Muscle of leg (tissue), 11 donors: ENCODE data around the gene AURKAIP1. TPM values are rescaled to one million over a fixed set of nuclear protein-coding genes. Genes with fewer than 3 reads are reported as not detected.

Experiments
- DNase-seq: peaks from one replicate; pipeline ENCODE4 v3.0.0; 2013
- H3K27ac ChIP-seq: one replicate; pipeline ENCODE4 v1.5.1; 2013; ENCODE audit warnings: mild to moderate bottlenecking, low read length, control low read depth
- H3K27me3 ChIP-seq: one replicate; pipeline ENCODE4 v1.6.1; 2013; ENCODE audit warnings: low read length; ENCODE audit not compliant: control insufficient read depth, insufficient read depth
- H3K36me3 ChIP-seq: one replicate; pipeline ENCODE4 v1.6.1; 2013; ENCODE audit warnings: low read length; ENCODE audit not compliant: control insufficient read depth, insufficient read depth
- H3K4me1 ChIP-seq: one replicate; pipeline ENCODE4 v1.6.1; 2013; ENCODE audit warnings: low read length; ENCODE audit not compliant: control insufficient read depth, insufficient read depth
- H3K4me3 ChIP-seq: one replicate; pipeline ENCODE4 v1.5.1; 2013; ENCODE audit warnings: low read length, control low read depth
- H3K9me3 ChIP-seq: replicated peaks from 2 replicates; pipeline ENCODE4 v1.6.1; 2013; ENCODE audit warnings: low read depth, low read length; ENCODE audit not compliant: control insufficient read depth
- WGBS: methylation state at CpG from one replicate; pipeline ENCODE4 v1.1.5; 2013; ENCODE audit warnings: missing lambda C conversion rate; ENCODE audit not compliant: insufficient coverage; 5-methylcytosine and 5-hydroxymethylcytosine counted together
- polyA plus RNA-seq, 8 donors: library from polyadenylated mRNA; unstranded; fragments of 120-200 nt; gene quantifications; one replicate each; pipeline versions ENCODE4 v1.2.1 to v1.2.3, GENCODE V29; 2013; ENCODE audit warnings: inconsistent platforms in 1 of 8, low replicate concordance in 1 of 8; ENCODE audit not compliant: insufficient read length in 8 of 8, insufficient read depth in 1 of 8
- total RNA-seq: library from RNA; stranded (reverse); fragments of 120-200 nt; gene quantifications from one replicate; pipeline ENCODE4 v1.2.4, GENCODE V29; 2013

Gene AURKAIP1
- total and polyA plus RNA-seq, 9 donors = 66.7 to 93.6 (median 74.8) TPM

DNA sequence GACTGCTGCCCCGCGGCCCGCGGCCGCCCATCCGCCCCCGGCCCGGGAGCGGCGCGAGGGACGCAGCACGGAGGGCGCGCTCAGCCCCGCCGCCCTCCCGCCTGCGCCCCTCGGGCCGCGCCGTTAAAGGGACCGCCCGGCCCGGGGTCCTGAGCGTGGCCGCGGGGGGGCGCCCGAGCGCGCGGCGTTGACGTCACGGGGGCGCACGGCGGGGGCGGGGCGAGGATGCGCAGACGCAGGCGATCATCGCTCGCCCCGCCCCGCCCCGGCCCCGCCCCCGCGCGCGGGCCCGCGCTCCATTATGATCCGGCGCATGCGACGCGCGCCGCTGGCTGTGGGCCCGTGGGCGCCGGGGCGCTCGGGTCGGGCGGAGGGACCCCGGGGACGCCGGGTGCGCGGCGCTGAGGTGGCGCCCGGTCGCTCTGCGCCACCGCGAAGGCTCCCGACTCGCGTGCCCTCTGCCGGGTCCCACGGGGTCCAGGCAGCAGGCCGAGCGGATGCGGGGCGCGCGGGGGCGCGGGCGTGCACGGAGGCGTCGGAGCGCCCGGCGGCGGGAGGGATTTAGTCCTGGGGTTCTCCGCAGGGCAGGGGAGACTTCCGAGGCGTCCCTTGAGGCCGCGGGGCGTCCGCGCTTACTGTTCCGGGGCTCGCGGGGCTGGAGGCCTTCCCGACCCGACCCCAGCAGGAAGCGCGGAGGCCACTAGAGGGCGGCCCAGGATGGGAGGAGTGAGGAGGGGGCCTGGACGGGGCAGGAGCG, 25.6 kb downstream of the AURKAIP1 start, which contains the start of gene DVL1:
Gene DVL1 (minus strand): TSS at position 163 of the 757 bp plus-strand sequence. CDS start 353 bp downstream, outside the sequence.
- peak within 1 kb of the TSS; percentile 66 for H3K4me3 ChIP-seq
- peak; percentile 87 for DNase-seq
- peaks cover 27% of the 10 kb centered on the region for H3K27me3 ChIP-seq
- H3K9me3 ChIP-seq = no peaks in the 10 kb centered on the region
- H3K4me1 ChIP-seq = peaks cover 60% of the 10 kb centered on the region
- peak within 1 kb of the TSS; percentile 65 for H3K27ac ChIP-seq
- H3K36me3 ChIP-seq = peaks cover 21% of the 10 kb centered on the region
- WGBS = under 1% methylated on average over 112 of the region's 122 CpGs

DNA sequence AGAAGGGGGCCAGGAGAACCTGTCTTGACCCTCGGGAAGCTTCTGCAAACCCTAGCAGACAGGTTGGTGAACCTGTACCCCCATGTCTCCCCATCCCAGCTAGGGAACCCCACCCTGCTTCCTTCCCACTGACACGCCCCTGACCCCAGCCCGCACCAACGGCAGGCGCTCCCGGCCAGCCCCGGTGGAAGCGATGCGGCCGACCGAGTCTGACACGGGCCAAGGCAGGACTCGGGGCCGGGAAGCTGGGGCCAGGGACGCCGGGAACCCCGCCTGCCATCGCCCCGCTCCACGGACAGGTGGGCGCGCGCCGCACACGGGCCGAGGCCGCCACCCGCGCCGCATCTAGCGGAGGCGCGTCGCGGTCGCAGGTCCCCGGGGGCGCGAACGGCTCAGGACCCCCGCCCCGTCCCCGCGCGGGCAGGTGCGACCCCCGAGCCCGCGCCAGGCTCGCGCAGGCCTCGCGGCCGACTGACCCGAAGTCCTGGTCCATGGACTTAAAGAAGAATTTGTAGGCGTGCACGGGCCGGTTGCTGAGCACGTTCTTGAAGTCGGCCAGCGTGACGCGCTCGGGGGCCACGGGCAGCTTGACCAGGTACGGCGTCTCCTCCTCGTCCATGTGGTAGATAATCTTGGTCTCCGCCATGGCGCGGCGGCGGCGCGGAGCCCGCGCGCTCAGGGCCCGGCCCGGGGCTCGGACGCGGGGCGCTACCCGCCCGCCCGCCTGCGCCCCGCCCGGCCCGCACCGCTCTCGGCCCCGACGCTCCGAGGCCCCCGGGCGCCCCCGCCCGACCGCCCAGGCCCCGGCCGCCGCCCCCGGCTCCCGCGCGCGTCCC, 26.4 kb downstream of the AURKAIP1 start:
- H3K27me3 ChIP-seq = peaks cover 19% of the 10 kb centered on the region
- peaks cover 56% of the 10 kb centered on the region for H3K4me1 ChIP-seq
- H3K9me3 ChIP-seq = no peaks in the 10 kb centered on the region
- peak overlapping the region; percentile 49 for H3K27ac ChIP-seq
- under 1% methylated on average over 108 of the region's 109 CpGs for WGBS
- H3K36me3 ChIP-seq = peaks cover 15% of the 10 kb centered on the region
- peak; percentile 62 for DNase-seq
- H3K4me3 ChIP-seq = peak overlapping the region; percentile 66

DNA sequence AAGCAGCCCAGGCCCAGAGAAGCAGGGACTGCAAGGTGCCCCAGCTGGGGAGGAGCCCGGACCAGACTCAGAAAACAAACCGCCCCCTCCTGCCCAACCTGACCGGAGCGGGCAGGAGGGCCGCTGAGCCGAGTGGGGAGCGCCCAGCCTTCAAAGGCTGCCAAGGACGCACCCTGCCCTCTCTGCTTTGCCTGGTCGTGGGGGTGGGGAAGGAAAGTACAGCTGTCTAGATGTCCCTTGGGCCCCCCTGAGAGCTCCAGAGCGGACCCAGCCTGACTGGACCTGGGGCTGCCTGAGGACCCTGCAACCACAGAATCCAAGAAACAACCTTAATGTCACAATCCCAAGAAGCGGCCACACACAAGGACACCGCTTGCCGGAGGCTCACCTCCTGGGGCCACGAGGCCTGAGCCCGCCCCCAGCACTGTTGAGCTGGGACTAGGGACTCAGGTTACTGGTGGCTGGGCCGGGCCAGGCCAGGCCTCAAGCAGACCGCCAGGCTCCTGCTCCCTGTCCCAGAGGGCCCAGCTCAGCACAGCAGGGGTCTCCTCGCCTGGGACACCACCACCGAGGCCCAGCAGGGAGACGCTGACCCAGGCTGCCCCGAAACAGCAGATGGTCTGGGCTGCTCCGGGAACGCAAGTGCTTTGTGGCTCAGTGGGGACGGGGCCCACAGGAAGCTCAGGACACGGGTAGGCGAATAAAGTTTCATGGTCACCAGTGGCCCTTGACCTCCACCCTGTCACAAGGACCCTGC, 27.2 kb downstream of the AURKAIP1 start:
- Histone ChIP-seq H3K36me3 (peaks cover 9% of the 10 kb centered on the region), H3K4me3 (peak overlapping the region; percentile 66), H3K4me1 (peaks cover 48% of the 10 kb centered on the region), H3K27ac (peak overlapping the region; percentile 49), H3K9me3 (no peaks in the 10 kb centered on the region), H3K27me3 (peaks cover 11% of the 10 kb centered on the region)
- WGBS = 19% methylated on average over 21 of the region's 26 CpGs
- no peak for DNase-seq

DNA sequence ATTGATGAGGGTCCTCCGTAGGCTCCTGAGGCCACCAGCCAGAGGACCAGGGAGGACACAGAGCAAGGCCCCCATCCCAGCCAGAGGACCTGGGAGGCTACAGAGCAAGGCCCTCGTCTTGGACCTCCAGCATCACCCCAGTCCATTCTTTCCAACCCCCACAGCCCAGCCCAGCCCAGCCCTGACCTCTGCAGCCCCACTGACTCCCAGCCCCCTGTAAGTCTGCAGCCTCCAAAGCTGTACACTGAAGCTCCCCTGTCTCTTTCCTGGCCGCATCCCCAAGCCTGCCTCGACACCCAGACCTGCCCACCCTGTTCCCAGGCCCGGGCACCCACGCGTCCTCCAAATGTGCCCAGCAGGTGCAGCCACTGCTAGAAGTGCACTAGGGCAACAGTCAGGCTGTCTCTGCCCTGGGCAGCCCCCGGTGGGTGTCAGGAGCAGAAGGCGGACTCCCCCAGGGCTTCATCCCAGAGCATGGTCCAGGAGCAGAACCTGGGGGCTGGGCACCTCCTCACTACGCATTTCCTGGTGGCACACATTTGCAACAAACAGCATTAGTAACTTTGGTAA, 27.9 kb downstream of the AURKAIP1 start:
- H3K27me3 ChIP-seq = peaks cover 4% of the 10 kb centered on the region
- 85% methylated on average over 8 of the region's 10 CpGs for whole genome bisulfite sequencing
- H3K36me3 ChIP-seq = peaks cover 1% of the 10 kb centered on the region
- H3K4me1 ChIP-seq = peaks cover 40% of the 10 kb centered on the region
- no peaks in the 10 kb centered on the region for H3K9me3 ChIP-seq
- H3K4me3 ChIP-seq = peak overlapping the region; percentile 66
- H3K27ac ChIP-seq = no peak overlapping the region
- no peak for DNase-seq

DNA sequence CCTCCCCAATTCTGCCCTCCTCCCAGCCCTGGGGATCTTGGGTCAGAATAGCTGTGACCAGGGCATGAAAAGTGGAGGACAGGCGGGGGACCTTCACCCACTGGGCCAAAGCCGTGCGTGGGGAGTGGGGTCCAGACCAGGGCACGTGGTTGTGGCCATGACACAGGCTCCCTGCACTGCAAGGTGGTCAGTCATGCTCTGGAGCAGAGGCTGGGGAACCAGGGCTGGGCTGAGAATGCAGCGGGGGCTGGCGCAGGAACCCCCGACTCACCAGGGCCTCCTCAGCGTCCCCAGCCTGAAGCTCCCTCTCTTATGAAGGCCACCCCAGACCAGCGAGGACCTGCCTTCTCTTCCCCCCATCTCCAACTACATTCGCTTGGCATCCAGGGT, 28.5 kb downstream of the AURKAIP1 start:
- no peak for DNase-seq

DNA sequence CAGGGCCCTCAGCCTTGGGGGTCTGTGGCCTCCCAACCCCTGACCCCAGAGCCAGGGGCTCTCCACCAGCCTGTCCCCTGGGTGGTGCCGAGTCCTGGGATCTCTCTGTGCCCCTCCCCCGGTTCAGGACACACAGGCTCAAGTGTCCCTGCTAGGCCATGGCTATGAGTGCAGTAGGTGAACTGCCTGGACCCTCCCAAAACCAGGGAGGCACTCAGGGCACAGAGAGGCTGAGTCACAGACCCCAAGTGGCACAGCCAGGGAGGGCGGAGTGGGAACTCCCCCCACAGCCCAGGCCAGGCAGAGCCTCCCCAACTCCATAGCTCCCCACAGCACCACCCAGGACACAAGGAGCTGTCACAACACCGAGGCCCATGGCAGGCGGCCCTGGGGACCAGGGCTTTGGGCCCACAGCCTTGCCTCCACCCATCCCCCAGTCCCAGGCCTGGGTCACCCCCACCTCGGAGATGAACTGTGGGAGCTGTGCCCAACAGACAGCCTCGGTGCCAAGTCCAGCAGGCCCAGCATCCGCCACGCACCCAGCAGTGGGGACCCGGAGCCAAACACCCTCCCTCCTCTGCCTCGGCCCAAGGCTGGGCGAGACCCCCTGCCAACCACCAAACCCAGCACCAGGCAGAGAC, 29.0 kb downstream of the AURKAIP1 start:
- no peak for DNase-seq
- H3K27me3 ChIP-seq = no peaks in the 10 kb centered on the region
- no peak overlapping the region for H3K27ac ChIP-seq
- H3K9me3 ChIP-seq = no peaks in the 10 kb centered on the region
- WGBS = 82% methylated on average over 11 of the region's 12 CpGs
- H3K4me1 ChIP-seq = peaks cover 32% of the 10 kb centered on the region
- H3K36me3 ChIP-seq = peaks cover 9% of the 10 kb centered on the region
- H3K4me3 ChIP-seq = no peak overlapping the region

More for the DNA sequence above, 28.5 kb downstream of the AURKAIP1 start:
- 90% methylated on average over 8 of the region's 10 CpGs for WGBS
- peaks cover 4% of the 10 kb centered on the region for H3K36me3 ChIP-seq
- H3K27ac ChIP-seq = no peak overlapping the region
- no peaks in the 10 kb centered on the region for H3K27me3 ChIP-seq
- no peaks in the 10 kb centered on the region for H3K9me3 ChIP-seq
- peaks cover 34% of the 10 kb centered on the region for H3K4me1 ChIP-seq
- no peak overlapping the region for H3K4me3 ChIP-seq

DNA sequence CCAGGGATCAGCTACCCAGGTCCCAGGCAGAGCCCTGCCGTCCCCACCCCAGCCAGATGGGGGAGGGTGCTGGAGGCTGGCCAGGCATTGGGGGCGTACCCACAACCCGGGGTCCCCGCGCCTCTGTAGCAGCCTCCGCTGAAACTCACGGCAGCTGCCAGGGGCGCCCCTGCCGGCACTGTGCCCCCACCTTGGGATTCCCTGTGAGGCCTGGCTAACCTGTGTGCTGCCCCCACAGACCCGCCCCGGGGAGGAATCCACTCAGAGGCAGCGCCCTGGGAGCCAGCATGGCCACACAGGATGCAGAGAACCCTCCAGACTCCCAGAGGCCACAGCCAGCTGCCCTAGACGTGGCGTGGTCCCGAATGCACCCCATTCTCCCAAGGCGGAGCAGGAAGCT, 29.6 kb downstream of the AURKAIP1 start:
- H3K27me3 ChIP-seq = no peaks in the 10 kb centered on the region
- no peak overlapping the region for H3K4me3 ChIP-seq
- WGBS = 81% methylated on average over 16 of the region's 16 CpGs
- no peak for DNase-seq
- peaks cover 32% of the 10 kb centered on the region for H3K4me1 ChIP-seq
- H3K36me3 ChIP-seq = peaks cover 14% of the 10 kb centered on the region
- no peak overlapping the region for H3K27ac ChIP-seq
- no peaks in the 10 kb centered on the region for H3K9me3 ChIP-seq

DNA sequence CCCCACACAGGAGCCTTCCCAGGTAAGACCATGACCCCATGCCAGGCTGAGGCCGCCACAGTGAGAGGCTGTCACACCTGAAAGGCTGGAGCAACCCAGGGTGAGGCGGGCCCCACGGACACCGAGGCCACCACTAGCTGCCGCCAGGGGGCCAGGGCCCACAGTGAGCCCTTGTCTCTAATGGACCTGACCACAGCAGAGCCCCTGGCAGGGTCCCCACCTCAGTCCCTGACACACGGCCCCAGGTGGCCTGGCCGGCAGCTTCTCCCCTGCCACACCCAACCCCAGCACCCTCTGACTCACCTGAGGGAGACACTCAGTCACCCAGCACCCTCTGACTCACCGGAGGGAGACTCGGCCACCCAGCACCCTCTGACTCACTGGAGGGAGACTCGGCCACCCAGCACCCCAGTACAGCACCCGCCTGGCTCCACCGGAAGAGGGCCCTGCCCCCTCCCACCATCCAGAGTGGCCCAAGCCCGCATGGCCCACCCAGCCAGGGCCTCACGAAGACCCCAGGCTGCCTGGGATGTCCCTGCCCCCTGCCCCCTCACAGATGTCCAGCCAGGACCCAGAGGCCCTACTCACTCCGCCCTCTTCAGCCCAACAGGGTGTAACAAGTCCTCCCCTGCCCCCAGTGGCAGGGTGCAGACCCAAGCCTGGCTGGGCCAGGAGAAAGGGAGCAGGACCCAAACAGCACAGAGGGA, 30.2 kb downstream of the AURKAIP1 start:
- H3K27me3 ChIP-seq = no peaks in the 10 kb centered on the region
- H3K4me3 ChIP-seq = no peak overlapping the region
- no peak for DNase-seq
- H3K4me1 ChIP-seq = peaks cover 32% of the 10 kb centered on the region
- H3K36me3 ChIP-seq = peaks cover 19% of the 10 kb centered on the region
- WGBS = 70% methylated on average over 13 of the region's 15 CpGs
- no peaks in the 10 kb centered on the region for H3K9me3 ChIP-seq
- no peak overlapping the region for H3K27ac ChIP-seq
